ENCODE results near the gene SLC25A29. TPM values are rescaled to one million over a fixed set of nuclear protein-coding genes. Genes with fewer than 3 reads are reported as not detected.

Gene SLC25A29
- polyA plus RNA-seq, 3 donors, result 13.4 to 40.8 (median 25.5) TPM

DNA sequence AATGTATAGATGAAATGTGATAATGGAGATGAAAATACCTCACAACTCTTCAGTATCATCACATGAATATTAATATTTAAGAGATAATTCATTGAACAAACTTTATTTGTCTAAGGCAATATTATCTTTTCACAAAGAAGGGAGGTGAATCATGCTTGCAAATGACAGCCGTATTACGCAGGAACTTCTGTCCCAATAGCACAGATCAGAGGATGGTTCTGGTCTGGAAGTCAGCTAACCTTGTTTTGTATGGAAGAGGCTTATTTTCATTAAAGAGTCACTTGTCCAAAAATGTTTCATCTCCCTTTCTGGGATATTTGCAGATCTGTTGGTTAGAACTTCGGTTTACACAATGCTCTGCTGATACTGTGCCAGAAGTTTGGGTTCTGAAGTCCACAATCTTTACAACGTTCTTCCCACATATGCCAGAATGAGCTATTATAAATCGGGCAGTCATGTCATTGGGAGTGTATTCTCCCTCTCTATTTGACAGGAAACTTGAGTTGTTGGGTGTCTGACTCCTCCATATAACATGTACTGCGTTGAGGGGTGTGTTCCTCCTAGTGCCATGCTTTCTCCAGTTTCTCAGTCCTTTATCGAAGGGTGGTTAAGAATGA lies 37.5 kb downstream of the SLC25A29 start:
- no peak overlapping the region for H3K27ac ChIP-seq (ENCODE audit: low read depth, low read length)
- 55 to 76% (median 65%) methylated on average over 7 of the region's 7 CpGs for WGBS, 3 donors

DNA sequence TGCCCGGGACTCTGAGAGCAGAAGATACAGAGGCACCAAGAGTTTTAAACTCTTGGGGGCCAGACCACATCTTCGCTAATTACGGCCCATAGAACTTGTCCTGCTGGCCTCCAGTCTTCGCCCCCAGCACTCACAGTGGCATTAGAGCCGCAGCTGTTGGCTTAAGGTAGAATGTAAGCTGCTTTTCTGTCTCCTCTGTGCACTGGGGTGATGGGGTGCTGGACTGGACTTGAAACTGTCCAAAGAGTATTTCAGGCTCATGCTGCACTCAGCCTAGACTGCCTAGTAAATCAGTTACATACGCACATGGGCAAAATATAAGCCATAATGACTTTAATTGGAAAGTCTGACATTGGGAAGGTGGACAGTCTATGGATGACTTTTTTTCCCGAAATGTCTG lies 38.3 kb downstream of the SLC25A29 start:
- 90 to 97% (median 96%) methylated on average over 7 of the region's 7 CpGs for WGBS, 3 donors

DNA sequence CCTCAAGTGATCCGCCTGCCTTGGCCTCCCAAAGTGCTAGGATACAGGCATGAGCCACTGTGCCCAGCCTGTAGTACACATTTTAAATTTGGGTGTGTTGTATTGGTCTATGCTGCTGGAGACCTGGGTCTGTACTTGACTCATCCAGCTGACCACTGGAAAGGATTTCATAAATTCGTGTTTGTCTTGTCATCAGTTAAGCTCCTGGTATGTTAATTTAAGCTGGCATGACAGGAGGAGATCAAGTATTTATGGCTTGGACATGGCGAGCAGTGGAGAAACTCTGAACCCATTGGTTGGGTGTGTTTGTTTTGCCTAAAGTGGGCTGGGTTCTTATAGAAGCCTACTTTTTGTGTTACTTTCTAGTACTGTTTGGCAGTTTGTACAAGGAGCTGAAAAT lies 43.1 kb downstream of the SLC25A29 start:
- 76 to 84% (median 82%) methylated on average over 3 of the region's 3 CpGs for WGBS, 3 donors
- no peak overlapping the region for H3K27ac ChIP-seq (ENCODE audit: low read depth, low read length)

More for the DNA sequence above, 38.3 kb downstream of the SLC25A29 start:
- H3K27ac ChIP-seq (ENCODE audit: low read depth, low read length), result no peak overlapping the region

DNA sequence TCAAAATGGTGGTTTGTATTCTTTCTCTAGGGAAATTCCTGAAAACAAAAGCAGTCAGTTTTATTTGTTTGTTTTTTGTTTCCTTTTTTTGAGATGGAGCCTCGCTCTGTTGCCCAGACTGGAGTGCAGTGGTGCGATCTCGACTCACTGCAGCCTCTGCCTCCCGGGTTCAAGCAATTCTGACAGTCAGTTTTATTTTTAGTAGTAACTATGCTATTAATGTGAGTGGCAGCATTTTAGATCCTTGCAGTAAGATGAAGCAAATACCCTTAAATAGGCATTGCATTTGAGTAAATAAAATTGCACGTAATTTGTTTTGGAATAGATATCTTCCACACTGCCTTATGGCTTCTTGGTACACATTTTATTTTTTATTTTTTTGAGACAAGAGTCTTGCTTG lies 43.7 kb downstream of the SLC25A29 start:
- no peak overlapping the region for H3K27ac ChIP-seq (ENCODE audit: low read depth, low read length)
- 71 to 73% (median 71%) methylated on average over 5 of the region's 5 CpGs for WGBS, 3 donors

DNA sequence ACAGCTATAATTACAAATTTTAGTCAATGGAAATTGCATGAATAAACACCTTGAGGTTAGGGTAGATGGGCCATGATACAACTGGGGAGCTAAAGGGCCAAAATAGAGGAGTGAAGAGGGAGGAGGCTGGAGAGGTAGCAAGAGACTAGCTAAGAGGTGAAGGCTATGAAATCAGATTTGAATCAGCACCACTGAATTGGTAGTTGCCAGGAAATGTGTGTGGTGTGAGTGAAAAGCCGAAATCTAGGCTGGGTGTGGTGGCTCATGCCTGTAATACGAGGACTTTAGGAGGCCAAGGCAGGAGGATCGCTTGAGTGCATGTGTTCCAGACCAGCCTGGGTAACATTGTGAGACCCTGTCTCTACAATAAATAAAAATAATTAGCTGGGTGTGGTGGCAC lies 44.6 kb downstream of the SLC25A29 start:
- WGBS, 3 donors, result 81 to 93% (median 90%) methylated on average over 3 of the region's 3 CpGs
- no peak overlapping the region for H3K27ac ChIP-seq (ENCODE audit: low read depth, low read length)

DNA sequence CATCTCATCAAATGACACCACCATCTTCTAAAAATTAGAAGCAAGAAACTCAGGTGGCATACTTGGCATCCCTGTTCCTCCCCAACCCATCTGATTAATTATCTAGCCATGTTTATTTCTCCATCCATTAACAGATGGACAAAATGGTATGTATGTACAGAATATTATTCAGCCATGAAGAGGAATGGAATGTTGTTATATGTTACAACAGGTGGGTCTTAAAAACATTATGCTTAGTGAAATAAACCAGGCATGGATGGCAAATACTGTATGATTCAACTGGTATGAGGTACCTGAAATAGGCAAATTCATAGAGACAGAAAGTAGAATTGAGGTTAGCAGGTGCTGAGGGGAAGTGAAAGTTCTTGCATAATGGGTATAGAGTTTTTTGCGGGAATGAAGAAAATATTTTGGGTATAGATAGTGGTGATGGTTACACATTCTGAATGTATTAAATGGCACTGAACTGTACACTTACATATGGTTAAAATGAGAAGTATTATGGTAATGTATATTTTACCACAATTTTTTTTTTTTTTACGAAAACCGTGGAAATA lies 49.8 kb downstream of the SLC25A29 start:
- 83 to 93% (median 90%) methylated on average over 3 of the region's 3 CpGs for WGBS, 3 donors
- H3K27ac ChIP-seq (ENCODE audit: low read depth, low read length), result no peak overlapping the region

DNA sequence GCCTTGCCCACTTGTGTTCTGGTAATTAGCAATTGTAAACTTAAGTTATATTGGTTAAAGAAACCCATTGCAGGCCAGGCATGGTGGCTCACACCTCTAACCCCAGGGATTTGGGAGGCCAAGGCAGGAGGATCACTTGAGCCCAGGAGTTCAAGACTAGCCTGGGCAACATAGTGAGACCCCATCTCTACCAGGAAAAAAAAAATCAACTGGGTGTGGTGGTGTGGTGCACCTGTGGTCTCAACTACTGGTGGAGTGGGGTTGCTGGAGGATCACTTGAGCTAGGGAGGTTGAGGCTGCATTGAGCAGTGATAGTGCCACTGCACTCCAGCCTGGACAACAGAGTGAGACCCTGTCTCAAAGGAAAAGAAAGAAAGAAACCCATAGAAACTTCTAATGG lies 53.6 kb downstream of the SLC25A29 start:
- H3K27ac ChIP-seq (ENCODE audit: low read depth, low read length), result no peak overlapping the region

DNA sequence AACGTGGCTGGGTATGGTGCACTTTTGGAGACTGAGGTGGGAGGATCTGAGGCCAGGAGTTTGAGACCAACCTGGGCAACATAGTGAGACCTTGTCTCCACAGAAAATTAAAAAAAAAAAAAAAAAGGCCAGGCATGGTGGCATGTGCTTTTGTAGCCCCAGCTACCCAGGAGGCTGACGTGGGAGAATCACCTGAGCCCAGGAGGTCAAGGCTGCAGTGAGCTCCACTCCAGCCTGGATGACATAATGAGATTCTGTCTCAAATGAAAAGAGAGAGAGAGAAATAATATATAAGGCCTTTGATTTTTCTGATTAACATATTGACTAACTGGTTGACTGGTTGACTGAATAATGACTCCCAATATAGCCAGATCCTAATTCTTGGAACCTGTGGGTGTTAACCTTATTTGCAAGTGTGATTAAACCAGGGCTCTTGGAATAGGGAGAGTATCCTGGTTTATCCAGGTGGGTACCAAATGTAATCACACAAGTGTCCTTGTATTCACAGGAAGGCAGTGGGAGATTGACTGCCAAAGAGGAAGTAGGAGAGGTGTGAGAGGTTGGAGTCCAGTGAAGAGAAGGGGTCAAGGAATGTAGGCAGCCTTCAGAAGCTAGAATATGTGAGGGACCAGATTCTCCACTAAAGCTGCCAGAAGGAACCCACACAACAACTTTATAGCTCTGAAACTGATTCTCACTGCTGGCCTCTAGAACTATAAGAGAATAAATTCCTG lies 55.3 kb downstream of the SLC25A29 start:
- no peak overlapping the region for H3K27ac ChIP-seq (ENCODE audit: low read depth, low read length)
- whole genome bisulfite sequencing, 3 donors, result 61 to 96% (median 90%) methylated on average over 2 of the region's 2 CpGs

DNA sequence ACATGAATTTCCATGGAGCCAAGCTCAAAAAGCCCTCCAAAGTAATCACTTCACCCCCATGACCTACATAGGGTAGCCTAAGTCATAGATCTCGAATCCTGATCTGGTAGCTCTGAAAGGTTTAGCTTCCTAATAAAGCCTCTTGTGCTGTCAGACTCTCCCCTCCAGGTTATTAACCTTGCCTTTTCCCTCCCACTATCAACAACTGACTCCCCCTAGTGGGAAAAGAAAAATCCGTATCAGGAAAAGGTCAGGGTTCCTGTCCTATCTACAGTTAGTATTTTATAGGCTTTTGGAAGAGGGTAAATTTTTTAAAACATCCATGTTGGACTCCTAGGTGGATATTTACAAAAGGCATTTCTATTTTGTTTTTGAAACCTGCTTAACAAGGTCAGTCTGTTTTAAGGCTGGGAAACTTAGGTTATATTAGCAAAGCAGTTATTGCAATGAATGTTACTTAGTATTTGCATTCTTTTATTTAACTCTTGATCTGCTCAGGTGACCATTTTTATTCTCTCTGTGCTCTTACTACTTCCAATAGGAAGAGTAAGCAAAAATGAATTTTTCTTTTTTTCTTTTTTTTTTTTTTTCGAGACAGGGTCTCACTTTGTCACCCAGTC lies 59.3 kb downstream of the SLC25A29 start:
- H3K27ac ChIP-seq (ENCODE audit: low read depth, low read length), result no peak overlapping the region
- 17 to 28% (median 26%) methylated on average over 3 of the region's 3 CpGs for WGBS, 3 donors

DNA sequence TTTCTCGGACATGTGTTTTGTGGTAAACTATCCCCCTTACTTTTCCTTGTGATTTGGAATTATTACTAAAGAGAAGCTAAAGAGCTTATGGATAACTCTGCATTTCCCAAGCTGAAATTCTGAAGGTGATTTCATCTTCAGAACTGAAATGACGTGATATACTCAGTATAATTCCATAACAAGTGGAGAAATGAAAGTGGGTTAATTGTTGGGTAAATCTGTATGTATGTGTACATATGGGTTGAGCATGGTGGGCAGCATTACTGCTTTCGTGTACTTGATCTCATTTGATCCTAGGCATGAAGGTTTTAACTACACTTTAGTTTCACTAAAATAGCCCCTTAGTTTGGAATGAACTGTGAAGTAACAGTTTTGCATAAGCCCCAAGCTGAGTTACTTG lies 63.2 kb downstream of the SLC25A29 start:
- no peak overlapping the region for H3K27ac ChIP-seq (ENCODE audit: low read depth, low read length)
- WGBS, 3 donors, result 80 to 87% (median 83%) methylated on average over 3 of the region's 3 CpGs

DNA sequence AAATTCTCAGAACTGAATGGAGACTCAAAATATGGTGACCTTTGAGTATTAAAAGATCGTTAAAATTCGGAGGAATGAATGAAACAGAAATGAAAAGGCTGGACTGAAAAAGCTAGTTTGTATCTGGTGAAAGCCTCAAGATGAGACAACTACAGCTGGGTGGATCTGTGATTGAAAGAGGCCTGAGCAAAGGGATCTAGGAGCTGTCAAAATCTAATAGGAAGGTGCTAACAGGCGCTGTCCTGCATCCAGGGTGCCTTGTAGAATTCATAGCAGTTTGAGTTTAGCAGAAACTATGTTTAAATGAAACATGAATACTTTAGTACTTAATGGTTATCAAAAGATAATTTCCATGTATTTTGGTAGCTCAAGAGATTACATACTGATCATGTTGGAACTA lies 65.0 kb downstream of the SLC25A29 start:
- WGBS, 3 donors, result 20 to 41% (median 40%) methylated on average over 3 of the region's 3 CpGs
- H3K27ac ChIP-seq (ENCODE audit: low read depth, low read length), result no peak overlapping the region

Other genes starting within 250 kb of the SLC25A29 start
- 10 to 100 TPM; 35.3 to 37.8 (median 36.5) TPM for gene EVL, start 241.0 kb downstream of the SLC25A29 start, polyA plus RNA-seq
- gene DEGS2, start 146.8 kb downstream of the SLC25A29 start, polyA plus RNA-seq, result 1 to 10 TPM in 2 of 3 donors, under 1 TPM in 1; 0.22 to 4.2 (median 2.0) TPM
- gene YY1, start 67.3 kb downstream of the SLC25A29 start, polyA plus RNA-seq, result 10 to 100 TPM; 11.1 to 24.3 (median 19.0) TPM
- under 1 TPM in 2 of 3 donors, not detected in 1; 0.05 to 0.07 TPM for gene SLC25A47, start 16.9 kb upstream of the SLC25A29 start, polyA plus RNA-seq
- 1 to 10 TPM; 5.0 to 7.5 (median 5.8) TPM for gene WDR25, start 70.0 kb upstream of the SLC25A29 start, polyA plus RNA-seq